Nephron (organoid): Measurements from ENCODE around the gene PLEKHM2.
A peak's percentile ranks its signal among the peaks of the same experiment; 100 is the strongest.

Experiments used
- H3K27ac Mint-ChIP-seq, 3 experiments: 2 replicates each; pipeline ENCODE4 v1.8.0; 2020; ENCODE audit warnings: mixed read lengths in 3 of 3, mild to moderate bottlenecking in 2 of 3, moderate library complexity in 1 of 3
- H3K27me3 Mint-ChIP-seq: 2 replicates; pipeline ENCODE4 v1.8.0; 2021; ENCODE audit warnings: low read depth, mild to moderate bottlenecking, moderate library complexity, mixed read lengths
- H3K36me3 Mint-ChIP-seq: 2 replicates; pipeline ENCODE4 v1.8.0; 2020; ENCODE audit warnings: low read depth, mixed read lengths
- H3K4me1 Mint-ChIP-seq: 2 replicates; pipeline ENCODE4 v1.8.0; 2020; ENCODE audit warnings: mixed read lengths
- H3K4me3 Mint-ChIP-seq, 3 experiments: 2 replicates each; pipeline ENCODE4 v1.8.0; 2020; ENCODE audit warnings: mild to moderate bottlenecking in 3 of 3, mixed read lengths in 3 of 3, moderate library complexity in 2 of 3
- H3K9me3 Mint-ChIP-seq: 2 replicates; pipeline ENCODE4 v1.8.0; 2020; ENCODE audit warnings: mixed read lengths
- TF ChIP-seq, protein P1 (sequence below), 3 experiments: fragments of 200-600 bp; sonication (generic); IDR thresholded peaks; one replicate each; pipeline ENCODE4 v1.5.0; 2021; ENCODE audit warnings: antibody characterized with exemption in 3 of 3; ENCODE audit not compliant: unreplicated experiment in 3 of 3

Gene PLEKHM2

GRCh38 chr1:15683345-15684039 lies 628 bp upstream of the PLEKHM2 start:
- Mint-ChIP-seq H3K27me3 (peaks cover 6% of the 10 kb centered on the region), H3K4me3 (peak overlapping the region; percentile 88 to 92 (median 89)), H3K4me1 (peaks cover 31% of the 10 kb centered on the region), H3K36me3 (peaks cover 17% of the 10 kb centered on the region), H3K9me3 (peaks cover under 1% of the 10 kb centered on the region), H3K27ac (peak overlapping the region; percentile 94 to 98 (median 97))
- TF ChIP-seq, protein P1, sequence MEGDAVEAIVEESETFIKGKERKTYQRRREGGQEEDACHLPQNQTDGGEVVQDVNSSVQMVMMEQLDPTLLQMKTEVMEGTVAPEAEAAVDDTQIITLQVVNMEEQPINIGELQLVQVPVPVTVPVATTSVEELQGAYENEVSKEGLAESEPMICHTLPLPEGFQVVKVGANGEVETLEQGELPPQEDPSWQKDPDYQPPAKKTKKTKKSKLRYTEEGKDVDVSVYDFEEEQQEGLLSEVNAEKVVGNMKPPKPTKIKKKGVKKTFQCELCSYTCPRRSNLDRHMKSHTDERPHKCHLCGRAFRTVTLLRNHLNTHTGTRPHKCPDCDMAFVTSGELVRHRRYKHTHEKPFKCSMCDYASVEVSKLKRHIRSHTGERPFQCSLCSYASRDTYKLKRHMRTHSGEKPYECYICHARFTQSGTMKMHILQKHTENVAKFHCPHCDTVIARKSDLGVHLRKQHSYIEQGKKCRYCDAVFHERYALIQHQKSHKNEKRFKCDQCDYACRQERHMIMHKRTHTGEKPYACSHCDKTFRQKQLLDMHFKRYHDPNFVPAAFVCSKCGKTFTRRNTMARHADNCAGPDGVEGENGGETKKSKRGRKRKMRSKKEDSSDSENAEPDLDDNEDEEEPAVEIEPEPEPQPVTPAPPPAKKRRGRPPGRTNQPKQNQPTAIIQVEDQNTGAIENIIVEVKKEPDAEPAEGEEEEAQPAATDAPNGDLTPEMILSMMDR (IDR thresholded peaks at IDR 0.05; ENCODE audit: unreplicated experiment in 3 of 3), result no peak

DNA sequence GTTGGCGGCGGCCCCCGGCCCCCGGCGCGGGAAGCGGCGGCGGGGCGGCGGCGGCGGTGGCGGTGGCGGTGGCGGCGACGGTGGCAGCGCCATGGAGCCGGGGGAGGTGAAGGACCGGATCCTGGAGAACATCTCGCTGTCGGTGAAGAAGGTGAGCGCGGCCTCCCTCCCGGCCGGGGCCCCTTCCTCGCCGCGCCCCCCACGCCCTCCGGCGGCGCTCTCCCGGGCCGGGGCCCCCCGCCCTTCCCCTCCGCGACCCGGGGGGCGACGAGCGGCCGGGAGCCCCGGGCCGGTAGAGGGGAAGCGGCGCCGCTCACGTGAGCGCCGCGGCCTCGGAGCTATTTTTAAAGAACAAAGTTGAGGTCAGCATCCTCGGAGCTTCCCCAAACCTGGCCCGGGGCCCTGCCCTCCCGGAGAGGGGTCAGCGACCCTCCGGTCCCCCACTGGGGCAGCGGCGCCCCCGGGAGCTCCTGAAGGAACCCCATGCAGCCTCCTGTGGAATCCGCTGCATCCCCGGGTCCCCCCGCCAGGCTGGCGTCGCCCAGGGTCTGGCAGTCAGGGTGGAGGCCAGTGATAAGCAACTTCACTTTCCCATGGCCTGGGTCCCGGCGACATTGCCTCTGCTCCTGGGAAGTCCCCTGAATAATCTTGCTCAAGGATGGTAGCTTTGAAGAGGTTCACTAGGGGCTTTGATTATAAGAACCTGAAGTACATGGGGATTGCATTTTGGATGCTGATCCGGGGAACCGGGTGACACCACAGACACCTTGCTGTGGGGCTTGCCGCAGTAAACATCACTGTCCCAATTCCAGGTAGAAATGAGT lies 560 bp downstream of the PLEKHM2 start:
- Mint-ChIP-seq H3K4me3 (peak overlapping the region; percentile 87 to 97 (median 94)), H3K36me3 (peaks cover 25% of the 10 kb centered on the region), H3K9me3 (no peaks in the 10 kb centered on the region), H3K4me1 (peaks cover 31% of the 10 kb centered on the region), H3K27ac (peak overlapping the region; percentile 95 to 99 (median 96)), H3K27me3 (peaks cover 5% of the 10 kb centered on the region)
- TF ChIP-seq, protein P1 (IDR thresholded peaks at IDR 0.05; ENCODE audit: unreplicated experiment in 3 of 3), result no peak

DNA sequence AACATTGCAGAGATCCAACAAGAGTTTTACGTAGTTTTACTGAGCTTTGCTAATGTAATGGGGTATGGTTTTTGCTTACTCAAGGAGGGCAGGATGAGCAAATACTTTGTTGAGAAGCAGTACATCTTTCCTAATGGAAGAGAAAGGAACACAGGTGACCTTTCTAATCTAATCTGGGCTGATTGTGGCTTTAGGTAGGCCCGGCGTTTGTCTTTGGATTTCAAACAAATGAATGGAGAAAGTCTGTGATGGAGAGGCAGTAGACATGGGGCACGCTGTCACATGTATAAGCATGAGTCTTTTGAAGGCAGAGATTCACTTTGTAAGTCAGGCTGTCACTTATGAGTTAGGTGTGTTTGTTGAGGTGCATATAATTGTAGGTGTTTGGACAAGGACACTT lies 1.7 kb downstream of the PLEKHM2 start:
- peak overlapping the region; percentile 87 to 97 (median 94) for H3K4me3 Mint-ChIP-seq
- TF ChIP-seq, protein P1 (IDR thresholded peaks at IDR 0.05; ENCODE audit: unreplicated experiment in 3 of 3), result no peak
- peaks cover 35% of the 10 kb centered on the region for H3K4me1 Mint-ChIP-seq
- H3K9me3 Mint-ChIP-seq, result no peaks in the 10 kb centered on the region
- H3K36me3 Mint-ChIP-seq, result peaks cover 25% of the 10 kb centered on the region
- H3K27ac Mint-ChIP-seq, result peak overlapping the region; percentile 95 to 99 (median 96)
- no peaks in the 10 kb centered on the region for H3K27me3 Mint-ChIP-seq

DNA sequence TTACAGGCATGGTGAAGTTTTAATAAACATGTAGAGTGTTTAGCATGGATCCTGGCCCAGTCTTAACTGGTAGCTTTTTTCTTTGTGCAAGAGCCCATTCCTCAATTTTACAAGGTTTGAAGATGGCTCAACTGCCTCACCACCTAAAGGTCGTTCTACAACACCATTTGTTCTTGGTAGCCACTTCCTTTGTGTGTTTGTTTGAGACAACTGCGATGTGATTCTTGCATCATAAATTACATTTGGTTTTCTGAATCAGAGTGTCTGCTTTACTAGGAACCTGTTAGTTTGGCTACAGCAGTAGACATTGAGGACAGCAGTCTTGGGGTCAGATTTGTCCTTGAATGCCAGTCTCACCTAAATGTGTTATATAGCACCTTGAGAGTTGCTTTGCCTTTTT lies 3.3 kb downstream of the PLEKHM2 start:
- peaks cover 30% of the 10 kb centered on the region for H3K36me3 Mint-ChIP-seq
- H3K4me1 Mint-ChIP-seq, result peaks cover 46% of the 10 kb centered on the region
- H3K4me3 Mint-ChIP-seq, result peak overlapping the region; percentile 12 to 51 (median 27)
- H3K27ac Mint-ChIP-seq, result peak overlapping the region in 2 of 3 experiments; percentile 32 to 51
- TF ChIP-seq, protein P1 (IDR thresholded peaks at IDR 0.05; ENCODE audit: unreplicated experiment in 3 of 3), result no peak
- H3K27me3 Mint-ChIP-seq, result no peaks in the 10 kb centered on the region
- H3K9me3 Mint-ChIP-seq, result no peaks in the 10 kb centered on the region

GRCh38 chr1:15690317-15690716 lies 6.2 kb downstream of the PLEKHM2 start:
- Mint-ChIP-seq H3K4me1 (peaks cover 46% of the 10 kb centered on the region), H3K27me3 (no peaks in the 10 kb centered on the region), H3K4me3 (no peak overlapping the region), H3K27ac (peak overlapping the region in 2 of 3 experiments; percentile 21 to 54), H3K9me3 (no peaks in the 10 kb centered on the region), H3K36me3 (peaks cover 33% of the 10 kb centered on the region)
- TF ChIP-seq, protein P1 (IDR thresholded peaks at IDR 0.05; ENCODE audit: unreplicated experiment in 3 of 3), result no peak
